ENCODE measurements around the gene CXCR2.

CXCR2 gene

DNA sequence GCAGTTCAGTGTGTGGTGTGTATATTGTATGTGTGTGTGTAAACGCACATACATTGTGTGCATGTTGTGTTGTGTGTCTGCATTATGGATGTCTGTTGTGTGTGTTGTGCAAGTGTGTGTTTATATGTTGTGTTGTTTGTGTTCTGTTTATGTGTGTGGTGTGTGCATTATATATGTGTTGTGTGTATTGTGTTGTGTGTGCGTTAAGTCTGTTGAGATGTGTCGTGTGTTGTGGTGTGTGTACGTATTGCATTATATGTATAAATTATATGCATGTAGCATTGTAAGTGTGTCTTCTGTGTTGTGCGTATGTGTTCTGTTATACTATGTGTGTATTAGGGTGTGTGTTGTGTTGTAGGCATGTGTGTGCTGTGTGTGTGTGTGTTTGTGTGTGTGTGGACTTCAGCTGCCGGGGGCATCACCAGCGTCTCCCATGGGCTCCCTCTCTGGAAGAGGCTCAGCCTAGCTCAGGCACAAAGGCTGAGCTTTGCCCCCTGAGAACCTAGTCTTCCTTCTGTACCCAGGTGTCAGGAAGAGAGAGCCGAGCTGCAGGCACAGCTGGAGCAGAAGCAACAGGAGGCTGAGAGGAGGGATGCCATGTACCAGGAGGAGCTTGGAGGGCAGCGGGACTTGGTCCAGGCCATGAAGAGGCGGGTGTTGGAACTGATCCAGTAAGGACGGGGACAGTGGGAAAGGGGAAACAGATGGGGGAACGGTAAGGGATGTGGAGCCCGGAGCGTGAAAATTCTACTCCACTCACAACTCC is 43.1 kb upstream of the CXCR2 start:
- no peak for TF ChIP-seq CREB1 (IDR thresholded peaks at IDR 0.05; ENCODE audit: low read depth)
- no peak for TF ChIP-seq EP300 (IDR thresholded peaks at IDR 0.05; ENCODE audit: borderline replicate concordance)
- TF ChIP-seq YY1 (IDR thresholded peaks at IDR 0.05; ENCODE audit: low read depth) = no peak
- TF ChIP-seq RAD21 (IDR thresholded peaks at IDR 0.05; ENCODE audit: low read depth) = no peak
- TF ChIP-seq FOXM1 (IDR thresholded peaks at IDR 0.05; ENCODE audit: borderline replicate concordance, low read depth) = no peak
- TF ChIP-seq TCF12 (IDR thresholded peaks at IDR 0.05; ENCODE audit: low read depth) = no peak
- no peak for TF ChIP-seq EGR1 (IDR thresholded peaks at IDR 0.05)
- no peak for TF ChIP-seq NFIC (IDR thresholded peaks at IDR 0.05)
- no peak for TF ChIP-seq TEAD4 (IDR thresholded peaks at IDR 0.05)
- TF ChIP-seq MAX (IDR thresholded peaks at IDR 0.05) = no peak
- TF ChIP-seq TAF1 (IDR thresholded peaks at IDR 0.05; ENCODE audit: low read depth) = no peak

GRCh38 chr2:218083352-218083676 is 42.5 kb upstream of the CXCR2 start:
- TF ChIP-seq ZBTB7A (IDR thresholded peaks at IDR 0.05; ENCODE audit: low read depth) = no peak
- no peak for TF ChIP-seq EP300 (IDR thresholded peaks at IDR 0.05; ENCODE audit: borderline replicate concordance)
- no peak for TF ChIP-seq EGR1 (IDR thresholded peaks at IDR 0.05)
- TF ChIP-seq RAD21 (IDR thresholded peaks at IDR 0.05; ENCODE audit: low read depth) = no peak

GRCh38 chr2:218086478-218086877 is 39.4 kb upstream of the CXCR2 start:
- TF ChIP-seq USF1 (IDR thresholded peaks at IDR 0.05) (no peak), EP300 (IDR thresholded peaks at IDR 0.05; ENCODE audit: borderline replicate concordance) (no peak), CREB1 (IDR thresholded peaks at IDR 0.05; ENCODE audit: low read depth) (no peak), FOXM1 (IDR thresholded peaks at IDR 0.05; ENCODE audit: borderline replicate concordance, low read depth) (no peak), TEAD4 (IDR thresholded peaks at IDR 0.05) (no peak), TAF1 (IDR thresholded peaks at IDR 0.05; ENCODE audit: low read depth) (no peak), TCF12 (IDR thresholded peaks at IDR 0.05; ENCODE audit: low read depth) (no peak), CEBPB (IDR thresholded peaks at IDR 0.05) (no peak), RAD21 (IDR thresholded peaks at IDR 0.05; ENCODE audit: low read depth) (no peak), ZBTB7A (IDR thresholded peaks at IDR 0.05; ENCODE audit: low read depth) (no peak), YY1 (IDR thresholded peaks at IDR 0.05; ENCODE audit: low read depth) (no peak), NFIC (IDR thresholded peaks at IDR 0.05) (no peak), EGR1 (IDR thresholded peaks at IDR 0.05) (no peak)
- TF ChIP-seq, protein P1, sequence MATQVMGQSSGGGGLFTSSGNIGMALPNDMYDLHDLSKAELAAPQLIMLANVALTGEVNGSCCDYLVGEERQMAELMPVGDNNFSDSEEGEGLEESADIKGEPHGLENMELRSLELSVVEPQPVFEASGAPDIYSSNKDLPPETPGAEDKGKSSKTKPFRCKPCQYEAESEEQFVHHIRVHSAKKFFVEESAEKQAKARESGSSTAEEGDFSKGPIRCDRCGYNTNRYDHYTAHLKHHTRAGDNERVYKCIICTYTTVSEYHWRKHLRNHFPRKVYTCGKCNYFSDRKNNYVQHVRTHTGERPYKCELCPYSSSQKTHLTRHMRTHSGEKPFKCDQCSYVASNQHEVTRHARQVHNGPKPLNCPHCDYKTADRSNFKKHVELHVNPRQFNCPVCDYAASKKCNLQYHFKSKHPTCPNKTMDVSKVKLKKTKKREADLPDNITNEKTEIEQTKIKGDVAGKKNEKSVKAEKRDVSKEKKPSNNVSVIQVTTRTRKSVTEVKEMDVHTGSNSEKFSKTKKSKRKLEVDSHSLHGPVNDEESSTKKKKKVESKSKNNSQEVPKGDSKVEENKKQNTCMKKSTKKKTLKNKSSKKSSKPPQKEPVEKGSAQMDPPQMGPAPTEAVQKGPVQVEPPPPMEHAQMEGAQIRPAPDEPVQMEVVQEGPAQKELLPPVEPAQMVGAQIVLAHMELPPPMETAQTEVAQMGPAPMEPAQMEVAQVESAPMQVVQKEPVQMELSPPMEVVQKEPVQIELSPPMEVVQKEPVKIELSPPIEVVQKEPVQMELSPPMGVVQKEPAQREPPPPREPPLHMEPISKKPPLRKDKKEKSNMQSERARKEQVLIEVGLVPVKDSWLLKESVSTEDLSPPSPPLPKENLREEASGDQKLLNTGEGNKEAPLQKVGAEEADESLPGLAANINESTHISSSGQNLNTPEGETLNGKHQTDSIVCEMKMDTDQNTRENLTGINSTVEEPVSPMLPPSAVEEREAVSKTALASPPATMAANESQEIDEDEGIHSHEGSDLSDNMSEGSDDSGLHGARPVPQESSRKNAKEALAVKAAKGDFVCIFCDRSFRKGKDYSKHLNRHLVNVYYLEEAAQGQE (IDR thresholded peaks at IDR 0.05; ENCODE audit: low read depth) = no peak

DNA sequence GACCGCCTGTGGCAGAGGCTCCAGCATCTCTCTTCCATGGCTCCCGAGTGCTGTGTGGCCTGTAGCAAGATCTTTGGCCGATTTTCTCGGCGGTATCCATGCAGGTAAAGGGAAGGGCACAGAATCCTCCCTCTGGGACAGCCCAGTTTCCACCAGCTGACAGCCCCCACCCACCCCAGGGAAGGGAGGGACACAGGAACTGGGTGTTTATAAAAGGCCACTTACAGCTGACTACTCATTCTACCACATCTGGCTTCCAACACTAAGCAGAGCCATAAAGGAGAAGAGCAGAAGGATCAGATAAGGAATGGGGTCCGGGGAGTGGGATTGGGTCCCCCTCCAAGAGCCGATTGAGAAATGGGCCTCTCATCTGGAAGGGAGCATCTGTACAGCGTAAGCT is 36.6 kb upstream of the CXCR2 start:
- TF ChIP-seq USF1 (IDR thresholded peaks at IDR 0.05) (no peak), TCF12 (IDR thresholded peaks at IDR 0.05; ENCODE audit: low read depth) (no peak), YY1 (IDR thresholded peaks at IDR 0.05; ENCODE audit: low read depth) (no peak), FOXM1 (IDR thresholded peaks at IDR 0.05; ENCODE audit: borderline replicate concordance, low read depth) (no peak), ZBTB7A (IDR thresholded peaks at IDR 0.05; ENCODE audit: low read depth) (no peak), NFIC (IDR thresholded peaks at IDR 0.05) (no peak), EP300 (IDR thresholded peaks at IDR 0.05; ENCODE audit: borderline replicate concordance) (no peak), TAF1 (IDR thresholded peaks at IDR 0.05; ENCODE audit: low read depth) (no peak), RAD21 (IDR thresholded peaks at IDR 0.05; ENCODE audit: low read depth) (no peak), MAX (IDR thresholded peaks at IDR 0.05) (no peak), TEAD4 (IDR thresholded peaks at IDR 0.05) (no peak), EGR1 (IDR thresholded peaks at IDR 0.05) (no peak), CREB1 (IDR thresholded peaks at IDR 0.05; ENCODE audit: low read depth) (no peak), CEBPB (IDR thresholded peaks at IDR 0.05) (no peak)
- TF ChIP-seq, protein P1 (IDR thresholded peaks at IDR 0.05; ENCODE audit: low read depth) = no peak

- TF ChIP-seq FOXM1 (IDR thresholded peaks at IDR 0.05; ENCODE audit: borderline replicate concordance, low read depth) (no peak), TCF12 (IDR thresholded peaks at IDR 0.05; ENCODE audit: low read depth) (no peak), EGR1 (IDR thresholded peaks at IDR 0.05) (no peak), ZBTB7A (IDR thresholded peaks at IDR 0.05; ENCODE audit: low read depth) (no peak), NFIC (IDR thresholded peaks at IDR 0.05) (no peak), MAX (IDR thresholded peaks at IDR 0.05) (no peak), CEBPB (IDR thresholded peaks at IDR 0.05) (no peak), USF1 (IDR thresholded peaks at IDR 0.05) (no peak), TAF1 (IDR thresholded peaks at IDR 0.05; ENCODE audit: low read depth) (no peak), RAD21 (IDR thresholded peaks at IDR 0.05; ENCODE audit: low read depth) (no peak), EP300 (IDR thresholded peaks at IDR 0.05; ENCODE audit: borderline replicate concordance) (no peak), CREB1 (IDR thresholded peaks at IDR 0.05; ENCODE audit: low read depth) (no peak), TEAD4 (IDR thresholded peaks at IDR 0.05) (no peak), YY1 (IDR thresholded peaks at IDR 0.05; ENCODE audit: low read depth) (no peak)
- TF ChIP-seq, protein P1 (IDR thresholded peaks at IDR 0.05; ENCODE audit: low read depth) = no peak
Observed at GRCh38 chr2:218091746-218092145, 34.1 kb upstream of the CXCR2 start.
